K562 (cell line): ENCODE results near the gene UGT1A9.
"Not testable (repeated sequence)": the region's sequence is repeated elsewhere in the genome, so short reads cannot be mapped to it uniquely, and the experiment has no call there.

Experiments used
- ARID1B ChIP-seq: fragments of 450-650 bp; IDR thresholded peaks from 2 replicates; pipeline ENCODE4 v1.6.1; 2016; ENCODE audit warnings: antibody characterized with exemption, mild to moderate bottlenecking, inconsistent platforms
- BRF2 ChIP-seq: IDR thresholded peaks from 3 replicates; pipeline ENCODE4 v1.6.1; 2011; ENCODE audit warnings: borderline replicate concordance, mild to moderate bottlenecking; ENCODE audit not compliant: insufficient read length, insufficient read depth
- ETV5 ChIP-seq: sonication (generic); formaldehyde crosslinking; IDR thresholded peaks from 2 replicates; pipeline ENCODE4 v1.4.0; 2020; ENCODE audit warnings: low read depth, mild to moderate bottlenecking, missing genetic modification reagents
- FOXM1 ChIP-seq, 2 experiments: fragments of 450-650 bp in 1 of 2; sonication (generic) in 1 of 2; formaldehyde crosslinking in 1 of 2; IDR thresholded peaks; 2 replicates each; pipeline versions ENCODE4 v1.6.1 to v1.9.0; 2017 to 2022; ENCODE audit warnings: low read depth in 2 of 2, mild to moderate bottlenecking in 2 of 2, missing genetic modification reagents in 1 of 2, moderate library complexity in 1 of 2
- GTF2F1 ChIP-seq: IDR thresholded peaks from 2 replicates; pipeline ENCODE4 v1.6.1; 2011; ENCODE audit warnings: low read depth, low read length, improper control_type of control experiment
- HMGXB4 ChIP-seq: sonication (generic); formaldehyde crosslinking; IDR thresholded peaks from 2 replicates; pipeline ENCODE4 v1.8.1; 2023; ENCODE audit warnings: mild to moderate bottlenecking, missing genetic modification reagents
- IFI16 ChIP-seq: fragments of 250-450 bp; sonication (Bioruptor Pico); IDR thresholded peaks from 2 replicates; pipeline ENCODE4 v2.1.2; 2022; ENCODE audit warnings: mild to moderate bottlenecking, inconsistent platforms
- MYNN ChIP-seq, 2 experiments: sonication (generic); formaldehyde crosslinking in 1 of 2; IDR thresholded peaks; 2 replicates each; pipeline versions ENCODE4 v1.5.0 to v1.6.1; 2016 to 2020; ENCODE audit warnings: antibody characterized with exemption in 1 of 2, missing genetic modification reagents in 1 of 2
- TAF1 ChIP-seq: IDR thresholded peaks from 2 replicates; pipeline ENCODE4 v1.6.1; 2011; ENCODE audit warnings: mild to moderate bottlenecking, low read length, moderate library complexity; ENCODE audit not compliant: insufficient read depth, control insufficient read depth, severe bottlenecking; ENCODE audit errors: extremely low read depth
- XRCC5 ChIP-seq: fragments of 200-400 bp; formaldehyde crosslinking; IDR thresholded peaks from 2 replicates; pipeline ENCODE4 v1.6.1; 2017; ENCODE audit warnings: low read depth, mild to moderate bottlenecking, low read length
- ZNF197 ChIP-seq: fragments of 200-800 bp; sonication (Bioruptor generic); IDR thresholded peaks from 2 replicates; pipeline ENCODE4 v1.6.1; 2016; ENCODE audit warnings: low read depth, missing genetic modification characterization, missing compliant biosample characterization
- TF ChIP-seq, protein P1 (sequence below): fragments of 250-450 bp; sonication (Bioruptor Pico); IDR thresholded peaks from 2 replicates; pipeline ENCODE4 v1.5.0; 2022; ENCODE audit warnings: mild to moderate bottlenecking
- TF ChIP-seq, protein P2 (sequence below): sonication (generic); formaldehyde crosslinking; IDR thresholded peaks from 2 replicates; pipeline ENCODE4 v1.8.0; 2022; ENCODE audit warnings: missing genetic modification reagents, mild to moderate bottlenecking, borderline replicate concordance

DNA sequence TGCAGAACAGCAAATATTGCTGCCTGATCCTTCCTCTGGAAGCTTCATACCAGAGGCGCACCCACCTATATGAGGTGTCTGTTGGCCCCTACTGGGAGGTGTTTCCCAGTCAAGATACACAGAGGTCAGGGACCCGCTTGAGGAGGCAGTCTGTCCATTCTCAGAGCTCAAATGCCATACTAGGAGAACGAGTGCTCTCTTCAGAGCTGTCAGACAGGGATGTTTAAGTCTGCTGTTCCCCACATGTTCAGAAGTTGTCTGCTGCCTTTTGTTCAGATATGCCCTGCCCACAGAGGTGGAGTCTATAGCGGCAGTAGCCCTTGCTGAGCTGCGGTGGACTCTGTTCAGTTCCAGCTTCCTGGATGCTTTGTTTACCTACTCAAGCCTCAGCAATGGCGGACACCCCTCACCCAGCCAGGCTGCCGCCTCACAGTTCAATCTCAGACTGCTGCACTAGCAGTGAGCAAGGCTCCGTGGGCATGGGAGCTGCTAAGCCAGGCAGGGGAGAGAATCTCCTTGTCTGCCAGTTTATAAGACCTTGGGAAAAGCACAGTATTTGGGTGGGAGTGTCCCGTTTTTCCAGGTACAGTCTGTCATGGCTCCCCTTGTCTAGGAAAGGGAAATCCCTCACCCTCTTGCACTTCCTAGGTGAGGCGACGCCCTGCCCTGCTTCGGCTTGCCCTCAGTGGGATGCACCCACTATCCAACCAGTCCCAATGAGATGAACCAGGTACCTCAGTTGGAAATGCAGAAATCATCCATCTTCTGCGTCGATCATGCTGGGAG, 65.4 kb downstream of the UGT1A9 start:
- TF ChIP-seq GTF2F1; XRCC5; BRF2; FOXM1 (IDR thresholded peaks at IDR 0.05; ENCODE audit: low read depth); FOXM1 (CRISPR knock-in tag; IDR thresholded peaks at IDR 0.05; ENCODE audit: low read depth); ETV5 (CRISPR knock-in tag); IFI16 (CRISPR knock-in tag); TAF1; ARID1B; ZNF197; HMGXB4 (CRISPR knock-in tag); MYNN (IDR thresholded peaks at IDR 0.05); MYNN (CRISPR knock-in tag; IDR thresholded peaks at IDR 0.05): not testable (repeated sequence)
- TF ChIP-seq, protein P1, sequence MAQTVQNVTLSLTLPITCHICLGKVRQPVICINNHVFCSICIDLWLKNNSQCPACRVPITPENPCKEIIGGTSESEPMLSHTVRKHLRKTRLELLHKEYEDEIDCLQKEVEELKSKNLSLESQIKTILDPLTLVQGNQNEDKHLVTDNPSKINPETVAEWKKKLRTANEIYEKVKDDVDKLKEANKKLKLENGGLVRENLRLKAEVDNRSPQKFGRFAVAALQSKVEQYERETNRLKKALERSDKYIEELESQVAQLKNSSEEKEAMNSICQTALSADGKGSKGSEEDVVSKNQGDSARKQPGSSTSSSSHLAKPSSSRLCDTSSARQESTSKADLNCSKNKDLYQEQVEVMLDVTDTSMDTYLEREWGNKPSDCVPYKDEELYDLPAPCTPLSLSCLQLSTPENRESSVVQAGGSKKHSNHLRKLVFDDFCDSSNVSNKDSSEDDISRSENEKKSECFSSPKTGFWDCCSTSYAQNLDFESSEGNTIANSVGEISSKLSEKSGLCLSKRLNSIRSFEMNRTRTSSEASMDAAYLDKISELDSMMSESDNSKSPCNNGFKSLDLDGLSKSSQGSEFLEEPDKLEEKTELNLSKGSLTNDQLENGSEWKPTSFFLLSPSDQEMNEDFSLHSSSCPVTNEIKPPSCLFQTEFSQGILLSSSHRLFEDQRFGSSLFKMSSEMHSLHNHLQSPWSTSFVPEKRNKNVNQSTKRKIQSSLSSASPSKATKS (CRISPR knock-in tag), result not testable (repeated sequence)
- TF ChIP-seq, protein P2, sequence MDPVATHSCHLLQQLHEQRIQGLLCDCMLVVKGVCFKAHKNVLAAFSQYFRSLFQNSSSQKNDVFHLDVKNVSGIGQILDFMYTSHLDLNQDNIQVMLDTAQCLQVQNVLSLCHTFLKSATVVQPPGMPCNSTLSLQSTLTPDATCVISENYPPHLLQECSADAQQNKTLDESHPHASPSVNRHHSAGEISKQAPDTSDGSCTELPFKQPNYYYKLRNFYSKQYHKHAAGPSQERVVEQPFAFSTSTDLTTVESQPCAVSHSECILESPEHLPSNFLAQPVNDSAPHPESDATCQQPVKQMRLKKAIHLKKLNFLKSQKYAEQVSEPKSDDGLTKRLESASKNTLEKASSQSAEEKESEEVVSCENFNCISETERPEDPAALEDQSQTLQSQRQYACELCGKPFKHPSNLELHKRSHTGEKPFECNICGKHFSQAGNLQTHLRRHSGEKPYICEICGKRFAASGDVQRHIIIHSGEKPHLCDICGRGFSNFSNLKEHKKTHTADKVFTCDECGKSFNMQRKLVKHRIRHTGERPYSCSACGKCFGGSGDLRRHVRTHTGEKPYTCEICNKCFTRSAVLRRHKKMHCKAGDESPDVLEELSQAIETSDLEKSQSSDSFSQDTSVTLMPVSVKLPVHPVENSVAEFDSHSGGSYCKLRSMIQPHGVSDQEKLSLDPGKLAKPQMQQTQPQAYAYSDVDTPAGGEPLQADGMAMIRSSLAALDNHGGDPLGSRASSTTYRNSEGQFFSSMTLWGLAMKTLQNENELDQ, result not testable (repeated sequence)
